GM21723 (cell line): ENCODE results near the gene GNAS.

Experiments
- ATAC-seq: cut with Tn5 transposase; IDR thresholded peaks from one replicate; pipeline ENCODE4 v1.9.1; 2021; ENCODE audit warnings: mild to moderate bottlenecking, moderate library complexity; ENCODE audit not compliant: unreplicated experiment

Gene GNAS

GRCh38 chr20:58877976-58878360 is 25.5 kb downstream of the GNAS start:
- no peak for ATAC-seq

GRCh38 chr20:58878399-58878798 is 25.9 kb downstream of the GNAS start:
- no peak for ATAC-seq

- ATAC-seq = no peak
Measured at GRCh38 chr20:58880441-58880840, 27.9 kb downstream of the GNAS start.

GRCh38 chr20:58880994-58881752 is 28.7 kb downstream of the GNAS start:
- no peak for ATAC-seq

- ATAC-seq = no peak
Measured at GRCh38 chr20:58882704-58883089, 30.2 kb downstream of the GNAS start.

GRCh38 chr20:58883241-58883691 is 30.8 kb downstream of the GNAS start:
- ATAC-seq = no peak

GRCh38 chr20:58884966-58885365 is 32.5 kb downstream of the GNAS start:
- ATAC-seq = no peak

GRCh38 chr20:58886546-58886945 is 34.0 kb downstream of the GNAS start:
- no peak for ATAC-seq

GRCh38 chr20:58888103-58888502 is 35.6 kb downstream of the GNAS start:
- no peak for ATAC-seq

- ATAC-seq = peak; percentile 40
Measured at GRCh38 chr20:58888521-58889333, 36.2 kb downstream of the GNAS start.

- no peak for ATAC-seq
Measured at GRCh38 chr20:58889334-58889760, 36.8 kb downstream of the GNAS start.

GRCh38 chr20:58889798-58890517 is 37.4 kb downstream of the GNAS start:
- ATAC-seq = no peak

GRCh38 chr20:58890518-58891085 is 38.1 kb downstream of the GNAS start:
- no peak for ATAC-seq

GRCh38 chr20:58891086-58891717 is 38.7 kb downstream of the GNAS start:
- ATAC-seq = no peak

- no peak for ATAC-seq
Measured at GRCh38 chr20:58891718-58892140, 39.2 kb downstream of the GNAS start.

- ATAC-seq = no peak
Measured at GRCh38 chr20:58892141-58892931, 39.8 kb downstream of the GNAS start.

GRCh38 chr20:58892932-58893224 is 40.4 kb downstream of the GNAS start:
- ATAC-seq = no peak

GRCh38 chr20:58893355-58894120 is 41.0 kb downstream of the GNAS start:
- ATAC-seq = no peak
